RWPE1 (cell line): ENCODE data around the gene SUPT4H1.
A peak's percentile ranks its signal among the peaks of the same experiment; 100 is the strongest.

Experiments
- CTCF ChIA-PET: fragments of 350-600 bp; sonication (Branson Sonifier 250); formaldehyde crosslinking; extraction: SDS; loops from one replicate; lab custom pipeline; 2021; lab: Yijun Ruan, JAX
- POLR2A ChIA-PET: fragments of 400-600 bp; formaldehyde crosslinking; extraction: SDS; loops from one replicate; lab custom pipeline; 2020; ENCODE audit warnings: antibody characterized with exemption; ENCODE audit not compliant: low non-redundant PET; lab: Yijun Ruan, JAX
- DNase-seq: peaks from one replicate; pipeline ENCODE4 v3.0.0; 2012; ENCODE audit warnings: low spot score
- H3K27ac ChIP-seq: fragments of 450-650 bp; 2 replicates; pipeline ENCODE4 v1.5.1; 2017
- CTCF ChIP-seq: fragments of 450-650 bp; conservative IDR thresholded peaks from 2 replicates; pipeline ENCODE4 v1.5.1; 2017; ENCODE audit warnings: low read depth, mild to moderate bottlenecking

Gene SUPT4H1

GRCh38 chr17:58394534-58395223 is 42.7 kb upstream of the SUPT4H1 start:
- TF ChIP-seq CTCF, result no peak
- no peak for DNase-seq
- CTCF ChIA-PET, result interaction anchor here (0.7 kb wide), 1 partner anchor 14 kb away, joined by 3 read pairs; no protein-coding TSS in a partner anchor
- no peak overlapping the region for H3K27ac ChIP-seq
- POLR2A ChIA-PET, result no interaction called here

GRCh38 chr17:58391302-58391984 is 39.4 kb upstream of the SUPT4H1 start:
- DNase-seq, result peak; percentile 77
- CTCF ChIA-PET, result interaction anchor here (0.6 kb wide), 2 partner anchors 8 to 65 kb away, joined by 4 to 5 read pairs; no protein-coding TSS in a partner anchor
- POLR2A ChIA-PET, result no interaction called here
- H3K27ac ChIP-seq, result no peak overlapping the region
- TF ChIP-seq CTCF, result no peak

GRCh38 chr17:58390884-58391283 is 38.9 kb upstream of the SUPT4H1 start:
- no peak for TF ChIP-seq CTCF
- H3K27ac ChIP-seq, result no peak overlapping the region
- CTCF ChIA-PET, result interaction anchor here (0.6 kb wide), 1 partner anchor 65 kb away, joined by 4 read pairs; no protein-coding TSS in a partner anchor
- DNase-seq, result no peak
- POLR2A ChIA-PET, result no interaction called here

GRCh38 chr17:58388302-58389190 is 36.5 kb upstream of the SUPT4H1 start:
- ChIA-PET POLR2A (no interaction called here), CTCF (interaction anchor here (0.7 kb wide), 2 partner anchors 57 to 537 kb away, joined by 3 read pairs; no protein-coding TSS in a partner anchor)
- no peak for DNase-seq
- no peak overlapping the region for H3K27ac ChIP-seq
- no peak for TF ChIP-seq CTCF

GRCh38 chr17:58387834-58388233 is 35.8 kb upstream of the SUPT4H1 start:
- H3K27ac ChIP-seq, result no peak overlapping the region
- DNase-seq, result no peak
- ChIA-PET POLR2A (no interaction called here), CTCF (no interaction called here)
- no peak for TF ChIP-seq CTCF

GRCh38 chr17:58386708-58387107 is 34.7 kb upstream of the SUPT4H1 start:
- H3K27ac ChIP-seq, result no peak overlapping the region
- no peak for TF ChIP-seq CTCF
- DNase-seq, result no peak
- POLR2A ChIA-PET, result no interaction called here
- CTCF ChIA-PET, result no interaction called here
